ENCODE measurements around the gene C3orf22.
"Not testable (repeated sequence)": the region's sequence is repeated elsewhere in the genome, so short reads cannot be mapped to it uniquely, and the experiment has no call there.

Gene C3orf22

GRCh38 chr3:126542340-126543241 is 16.1 kb downstream of the C3orf22 start:
- DNase-seq = no peak

GRCh38 chr3:126541628-126542339 is 16.9 kb downstream of the C3orf22 start:
- DNase-seq = no peak

GRCh38 chr3:126540951-126541627 is 17.6 kb downstream of the C3orf22 start:
- DNase-seq = no peak

GRCh38 chr3:126540342-126540849 is 18.3 kb downstream of the C3orf22 start:
- peak; percentile 85 to 89 (median 87) for DNase-seq

- DNase-seq = no peak
These were observed 19.0 kb downstream of the C3orf22 start for GRCh38 chr3:126539558-126540250.

GRCh38 chr3:126538966-126539365 is 19.8 kb downstream of the C3orf22 start:
- DNase-seq = no peak

GRCh38 chr3:126538316-126538715 is 20.4 kb downstream of the C3orf22 start:
- DNase-seq = no peak

GRCh38 chr3:126537730-126538281 is 20.9 kb downstream of the C3orf22 start:
- no peak for DNase-seq

- no peak for DNase-seq
These were observed 21.5 kb downstream of the C3orf22 start for GRCh38 chr3:126537116-126537729.

GRCh38 chr3:126536126-126536525 is 22.6 kb downstream of the C3orf22 start:
- DNase-seq = no peak

GRCh38 chr3:126535636-126536035 is 23.1 kb downstream of the C3orf22 start:
- DNase-seq = no peak

- not testable (repeated sequence) for DNase-seq
These were observed 24.0 kb downstream of the C3orf22 start for GRCh38 chr3:126534716-126535115.

GRCh38 chr3:126533506-126533905 is 25.2 kb downstream of the C3orf22 start:
- peak in 2 of 3 donors; percentile 25 to 62 for DNase-seq

- DNase-seq = no peak
These were observed 27.7 kb downstream of the C3orf22 start for GRCh38 chr3:126531051-126531330.

GRCh38 chr3:126530171-126531050 is 28.3 kb downstream of the C3orf22 start:
- peak; percentile 33 to 71 (median 53) for DNase-seq

GRCh38 chr3:126529585-126530170 is 29.1 kb downstream of the C3orf22 start:
- peak in 1 of 3 donors; percentile 13 for DNase-seq

GRCh38 chr3:126528800-126529541 is 29.8 kb downstream of the C3orf22 start:
- peak in 2 of 3 donors; percentile 20 to 31 for DNase-seq

- DNase-seq = no peak
These were observed 30.3 kb downstream of the C3orf22 start for GRCh38 chr3:126528419-126528799.

- DNase-seq = peak in 1 of 3 donors; percentile 44
These were observed 31.1 kb downstream of the C3orf22 start for GRCh38 chr3:126527455-126528211.
